Stimulated activated CD8-positive, alpha-beta memory T cell treated with anti-CD3 and anti-CD28 coated beads, Interleukin-7, amount 100 ng/mL, for 4 hours (primary cell): ENCODE data around the gene MACROD2.
"Not testable (repeated sequence)": the region's sequence is repeated elsewhere in the genome, so short reads cannot be mapped to it uniquely, and the experiment has no call there.

Experiments
- DNase-seq, 2 donors: peaks; one replicate each; pipeline ENCODE4 v3.0.0-alpha.2; 2020; ENCODE audit warnings: low read depth in 2 of 2

MACROD2 gene

GRCh38 chr20:15098351-15098750, 1103.0 kb downstream of the MACROD2 start:
- DNase-seq: no peak

GRCh38 chr20:15099130-15099529, 1103.8 kb downstream of the MACROD2 start:
- no peak for DNase-seq

DNA sequence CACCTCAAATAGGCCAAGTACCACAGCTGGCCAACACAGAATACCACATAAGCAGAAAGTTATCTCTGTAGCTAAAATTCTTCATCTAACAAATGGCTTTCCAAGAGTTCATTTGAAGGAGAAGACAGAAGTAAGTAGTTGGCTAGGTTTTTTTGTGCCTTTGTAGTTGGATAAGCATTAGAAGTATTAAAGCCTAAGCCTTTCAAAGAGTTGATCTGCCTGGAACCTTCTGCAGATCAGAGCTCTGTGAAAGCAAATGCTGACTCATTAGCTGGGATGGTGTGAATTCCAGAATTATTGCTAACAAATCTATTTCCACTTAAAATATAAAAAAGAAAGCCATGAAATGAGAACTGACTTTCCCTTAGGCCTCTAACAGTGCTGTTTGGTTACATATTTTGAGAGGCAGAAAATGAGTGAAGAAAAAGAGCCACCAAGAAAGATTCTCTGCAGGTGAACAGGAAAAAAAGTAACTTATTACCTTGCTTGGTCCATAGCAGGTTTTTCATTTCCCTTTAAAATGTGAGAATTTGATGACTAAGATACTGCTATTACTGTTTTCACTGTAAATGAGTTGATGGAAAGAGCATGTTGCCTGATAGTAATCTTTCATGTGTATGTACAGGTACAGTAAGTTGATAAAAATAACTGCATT, 1105.3 kb downstream of the MACROD2 start:
- no peak for DNase-seq

GRCh38 chr20:15107931-15108330, 1112.6 kb downstream of the MACROD2 start:
- no peak for DNase-seq

- no peak for DNase-seq
Observed at GRCh38 chr20:15109494-15109893, 1114.2 kb downstream of the MACROD2 start.

GRCh38 chr20:15111654-15112053, 1116.3 kb downstream of the MACROD2 start:
- DNase-seq: no peak

DNA sequence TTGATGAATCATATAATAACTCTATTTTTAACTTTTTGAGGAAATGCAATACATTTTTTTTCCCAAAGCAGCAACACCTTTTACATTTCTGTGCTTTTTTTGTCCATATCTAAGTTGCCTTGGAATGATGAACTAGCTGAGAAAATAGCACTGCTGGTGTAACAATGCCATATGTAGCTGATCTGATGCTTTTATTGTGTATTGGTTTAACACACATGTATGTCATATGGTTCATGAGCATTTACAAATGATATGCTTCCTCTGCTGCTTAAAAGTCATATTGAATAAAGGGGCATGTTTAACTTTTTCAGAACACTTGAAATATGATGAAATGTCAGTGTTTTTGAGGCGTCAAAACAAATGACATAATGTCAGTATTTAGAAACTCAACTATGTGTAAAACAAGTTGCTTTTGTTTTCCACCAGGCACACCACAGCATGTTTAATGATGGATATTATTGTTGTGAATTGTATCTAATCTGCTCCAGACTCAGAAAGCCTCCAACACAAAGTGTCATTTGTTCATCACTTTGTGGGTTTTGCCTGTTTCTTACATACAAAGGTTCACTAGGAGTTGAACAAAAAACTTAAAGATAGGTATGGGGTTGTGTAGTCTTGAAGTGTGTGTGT, 1117.9 kb downstream of the MACROD2 start:
- no peak for DNase-seq

DNA sequence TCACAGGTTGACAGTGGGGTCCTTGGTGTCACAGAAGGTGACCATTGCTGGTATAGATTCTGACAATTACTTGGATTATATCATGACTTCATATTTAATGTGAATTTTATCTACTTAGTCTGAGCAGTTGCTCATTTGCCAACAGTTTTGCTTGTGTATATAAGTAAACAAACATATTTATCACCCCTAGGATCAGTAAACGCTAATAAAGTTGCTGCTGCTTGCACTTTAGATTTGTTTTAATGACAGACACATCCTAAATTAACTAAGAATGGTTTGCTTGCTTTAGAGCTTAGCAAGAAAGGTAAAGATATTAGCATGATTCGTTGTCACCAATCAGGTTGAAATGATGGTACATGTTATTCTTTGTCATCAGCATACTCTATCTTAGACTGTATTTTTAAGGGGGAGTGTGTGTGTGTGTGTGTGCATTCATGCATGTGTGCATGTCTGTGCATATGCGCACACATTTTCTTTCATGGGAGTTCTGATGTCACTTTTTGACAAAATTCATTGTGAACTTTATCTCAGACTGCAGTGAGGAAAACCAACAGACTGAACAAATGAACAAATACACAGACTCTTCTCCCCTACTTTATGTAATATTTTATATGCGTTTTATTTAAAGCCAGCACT, 1124.7 kb downstream of the MACROD2 start:
- no peak for DNase-seq

DNA sequence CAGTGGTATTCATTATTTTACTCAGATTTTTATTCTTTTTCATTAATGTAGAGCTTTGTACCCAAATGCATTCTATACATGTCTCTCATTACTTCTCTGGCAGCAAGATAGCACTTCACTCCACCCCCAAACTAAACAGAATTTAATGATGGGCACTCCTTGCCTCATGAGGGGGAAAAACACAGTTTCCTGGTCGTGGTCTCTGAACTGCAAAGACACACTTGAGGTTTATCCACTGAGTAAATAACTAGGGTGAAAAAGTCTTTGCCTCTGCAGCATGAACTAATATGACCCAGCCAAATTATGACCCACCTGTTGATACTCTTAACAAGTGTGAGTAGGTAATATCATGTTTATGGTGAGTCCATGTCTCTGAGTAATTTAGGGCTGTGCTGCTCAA, 1127.3 kb downstream of the MACROD2 start:
- no peak for DNase-seq

DNA sequence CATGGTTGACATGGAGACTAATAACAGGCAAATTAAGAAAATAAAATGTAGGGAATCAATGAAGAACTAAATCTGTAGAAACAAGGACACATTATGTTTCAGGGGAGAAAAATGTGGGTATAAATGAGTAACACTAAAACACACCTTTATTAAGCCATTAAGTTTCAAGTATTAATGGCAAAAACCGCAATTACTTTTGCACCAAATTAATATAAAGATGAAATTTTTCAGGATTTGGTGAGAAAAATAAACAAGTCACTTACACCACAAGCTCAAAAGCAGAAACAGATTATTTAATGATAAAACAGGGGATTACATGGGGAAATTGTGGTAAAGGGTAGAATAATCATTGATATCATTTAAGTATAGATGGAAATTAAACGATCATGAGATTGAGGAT, 1135.9 kb downstream of the MACROD2 start:
- no peak for DNase-seq

DNA sequence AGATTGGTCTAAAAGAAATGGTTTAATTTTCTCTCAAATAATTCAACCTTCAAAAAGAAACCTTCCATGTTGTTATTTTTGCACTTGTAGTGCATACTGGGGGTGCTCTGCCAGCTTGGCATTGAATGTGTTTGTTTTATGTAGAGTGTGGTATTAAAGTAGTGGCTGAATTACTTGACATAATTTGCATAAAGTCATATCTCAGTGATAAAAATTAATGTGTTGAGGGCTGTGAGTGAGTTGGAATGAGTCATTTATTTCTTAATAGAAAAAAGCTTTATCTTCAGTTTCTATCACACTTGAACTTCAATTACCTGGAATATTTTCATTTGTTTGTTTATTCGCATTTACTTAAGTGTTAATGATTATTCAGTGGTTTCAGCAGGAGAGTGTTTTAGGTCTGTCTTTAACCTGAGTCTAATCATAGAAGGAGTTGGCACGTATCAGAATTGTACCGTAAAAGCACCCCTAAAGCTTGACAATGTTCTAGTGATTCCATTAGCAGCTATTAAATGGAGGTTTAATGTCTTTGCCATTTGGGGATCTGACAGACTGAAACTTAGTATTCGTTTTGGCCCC, 1143.3 kb downstream of the MACROD2 start:
- no peak for DNase-seq

DNA sequence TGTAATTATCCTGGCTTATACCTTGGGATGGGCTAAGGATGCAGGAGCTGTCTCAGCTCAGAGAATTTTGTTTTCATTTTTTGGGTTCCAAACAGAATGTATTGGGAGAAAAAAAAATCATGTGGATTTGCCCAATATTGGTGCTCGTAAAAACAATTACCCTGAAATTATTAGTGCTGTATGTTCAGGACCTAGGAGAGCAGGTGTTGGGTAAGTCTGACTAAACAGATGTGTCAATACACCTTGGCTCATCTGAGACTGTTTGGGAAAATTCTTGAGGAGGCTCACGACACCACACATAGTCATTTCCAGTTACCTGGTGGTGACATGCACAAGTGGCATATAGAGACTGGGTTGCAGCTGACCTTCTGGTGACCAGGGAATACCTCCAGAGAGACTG, 1144.2 kb downstream of the MACROD2 start:
- DNase-seq: no peak

DNA sequence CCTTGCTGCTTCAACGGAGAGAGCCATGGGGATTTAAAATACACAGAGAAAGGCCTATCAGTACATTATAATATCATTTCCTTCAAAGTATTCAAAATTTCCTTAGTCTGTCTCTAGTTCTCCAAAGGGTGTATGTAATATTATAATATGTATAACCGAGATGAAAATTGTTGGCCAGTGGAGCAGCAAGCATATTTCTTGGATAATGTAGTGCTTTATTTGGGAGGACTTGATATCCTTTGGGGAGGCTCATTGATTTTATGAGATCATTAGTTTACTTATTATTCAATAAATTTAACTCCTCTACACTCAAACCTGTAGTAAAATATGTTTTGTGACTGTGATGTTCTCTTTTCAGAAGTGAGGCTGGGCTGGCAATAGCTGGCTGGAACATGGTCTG, 1145.0 kb downstream of the MACROD2 start:
- no peak for DNase-seq

GRCh38 chr20:15140940-15141339, 1145.6 kb downstream of the MACROD2 start:
- DNase-seq: not testable (repeated sequence)

- no peak for DNase-seq
Observed at GRCh38 chr20:15141861-15142260, 1146.5 kb downstream of the MACROD2 start.

DNA sequence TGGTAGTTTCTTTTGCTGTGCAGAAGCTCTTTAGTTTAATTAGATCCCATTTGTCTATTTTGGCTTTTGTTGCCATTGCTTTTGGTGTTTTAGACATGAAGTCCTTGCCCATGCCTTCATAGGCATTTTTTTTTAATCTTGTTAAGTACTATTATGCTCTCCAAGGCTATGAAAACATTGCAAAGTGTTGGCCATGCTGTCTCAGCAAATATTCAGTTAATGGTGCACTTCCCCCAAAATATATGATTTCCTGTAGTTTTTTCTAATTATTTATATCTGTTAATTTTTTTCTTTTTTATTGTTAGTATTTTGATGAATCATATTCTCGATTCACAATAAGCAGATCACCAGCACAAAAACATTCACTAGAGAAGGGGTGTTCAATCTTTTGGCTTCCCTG, 1148.2 kb downstream of the MACROD2 start:
- no peak for DNase-seq

DNA sequence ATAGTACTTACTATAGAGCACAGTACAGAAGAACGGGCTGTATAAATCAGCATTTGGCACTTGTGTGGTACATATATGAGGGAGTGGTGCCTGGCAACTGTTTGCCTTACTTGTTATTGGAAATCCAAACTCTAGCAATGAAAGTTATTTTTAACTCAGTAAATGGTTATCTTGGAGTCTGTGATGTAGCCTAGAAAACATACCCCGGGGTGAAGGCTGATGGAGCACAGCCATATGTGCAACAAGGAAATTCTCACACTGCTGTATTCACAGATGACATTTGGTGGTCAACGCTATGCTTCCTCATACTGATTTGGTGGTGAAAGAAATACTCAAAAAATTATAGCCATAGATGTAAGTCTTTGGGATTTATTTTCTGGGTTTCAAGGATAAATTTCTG, 1149.6 kb downstream of the MACROD2 start:
- DNase-seq: no peak

GRCh38 chr20:15146948-15147347, 1151.6 kb downstream of the MACROD2 start:
- DNase-seq: no peak

- DNase-seq: no peak
Observed at GRCh38 chr20:15154070-15154469, 1158.8 kb downstream of the MACROD2 start.

DNA sequence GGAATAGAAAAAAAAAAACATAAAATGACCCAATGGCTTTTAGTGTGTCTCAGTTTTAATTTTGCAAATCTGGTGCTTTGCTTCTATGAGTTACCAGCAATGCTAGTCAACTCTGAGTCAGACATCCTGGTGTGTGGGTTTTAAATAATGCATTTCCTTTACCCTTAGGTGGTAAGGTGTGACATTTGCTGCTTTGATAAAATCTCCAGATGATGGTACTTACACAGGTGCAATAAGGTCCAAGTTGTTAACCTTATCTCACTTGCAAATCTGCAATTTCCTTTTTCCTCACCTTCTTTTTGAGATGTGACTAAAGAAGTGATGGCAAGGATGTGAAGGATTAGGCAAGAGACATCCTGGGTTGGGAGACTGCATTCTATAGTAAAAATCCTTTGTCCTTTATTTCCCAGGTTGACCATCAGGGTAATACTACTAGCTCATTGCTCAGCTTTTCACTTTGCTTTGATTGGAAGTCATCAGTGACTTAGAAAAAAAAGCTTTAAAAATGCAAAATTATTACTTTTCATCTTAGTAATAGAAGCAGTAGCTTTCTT, 1160.6 kb downstream of the MACROD2 start:
- DNase-seq: no peak

- no peak for DNase-seq
Observed at GRCh38 chr20:15158533-15158932, 1163.2 kb downstream of the MACROD2 start.

DNA sequence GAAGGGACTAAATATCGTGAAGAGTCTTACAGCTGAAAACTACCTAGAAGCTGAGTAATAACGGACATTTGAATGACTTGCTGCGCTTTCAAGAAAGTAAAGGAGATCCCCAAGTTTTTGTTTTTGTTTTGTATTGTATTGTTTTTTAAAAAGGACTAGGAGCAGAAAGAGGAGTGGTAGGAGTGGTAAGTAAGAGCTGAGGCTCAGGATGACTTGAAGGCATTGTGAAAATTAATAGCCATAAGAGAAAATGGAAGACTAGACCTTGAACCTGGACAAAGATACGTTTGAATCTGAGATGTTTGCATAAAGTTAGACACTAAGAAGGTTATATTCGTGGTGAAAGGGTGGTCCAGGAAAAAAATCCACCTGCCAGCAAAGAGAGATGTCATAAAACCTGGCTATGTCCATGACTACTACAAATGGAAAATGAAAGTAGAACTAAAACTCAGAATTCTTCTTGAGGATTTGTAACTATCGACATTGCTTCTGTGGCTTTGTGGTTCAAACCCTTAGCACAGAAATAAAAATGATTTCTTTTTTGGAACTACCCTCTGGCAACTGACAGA, 1166.8 kb downstream of the MACROD2 start:
- DNase-seq: no peak
